Spleen (tissue), 7 donors: Measurements from ENCODE around the gene CMPK1.

Source experiments
- CTCF ChIP-seq, 11 experiments: fragments of 200-600 bp in 7 of 11; fragments of 450-650 bp in 4 of 11; sonication (generic) in 4 of 11; IDR thresholded peaks in 8 of 11; conservative IDR thresholded peaks in 3 of 11; 1 replicate in 7 of 11; 2 replicates in 4 of 11; pipeline versions ENCODE4 v1.4.0 to v1.8.0; 2016 to 2021; ENCODE audit warnings: antibody characterized with exemption in 11 of 11, inconsistent platforms in 4 of 11, mild to moderate bottlenecking in 1 of 11
- POLR2A ChIP-seq, 3 donors: fragments of 450-650 bp; IDR thresholded peaks; one replicate each; pipeline ENCODE4 v1.5.1; 2017; ENCODE audit warnings: antibody characterized with exemption in 3 of 3, mild to moderate bottlenecking in 1 of 3
- POLR2AphosphoS5 ChIP-seq, 3 donors: sonication (generic); formaldehyde crosslinking; IDR thresholded peaks; one replicate each; pipeline ENCODE4 v1.5.1; 2017; ENCODE audit warnings: antibody characterized with exemption in 3 of 3
- donor health status: DM: no; HTN: no; CAD: no; lungs with moderate emphysema.
- donor health status: DM: no; HTN: no; CAD: no.
- donor health status: DM: no; HTN: no; CAD: no.

GRCh38 chr1:47378147-47378546, 44.6 kb downstream of the CMPK1 start:
- TF ChIP-seq CTCF (IDR thresholded peaks at IDR 0.05 in 8 of 11, conservative IDR thresholded peaks at IDR 0.05 in 3 of 11): no peak
- no peak for TF ChIP-seq POLR2A (IDR thresholded peaks at IDR 0.05)
- TF ChIP-seq POLR2AphosphoS5 (IDR thresholded peaks at IDR 0.05): no peak
